Measurements from ENCODE around the gene PCBP2. TPM values are rescaled to one million over a fixed set of nuclear protein-coding genes. Genes with fewer than 3 reads are reported as not detected.

PCBP2 gene
- total RNA-seq, 1 experiment from 2014 or later: 856 TPM

GRCh38 chr12:53467082-53467481 is 15.2 kb downstream of the PCBP2 start:
- H3K4me1 ChIP-seq (ENCODE audit: control insufficient read depth in 1 of 2, insufficient read depth in 2 of 2, low read length in 2 of 2): no peaks in the 10 kb centered on the region
- peaks cover 94 to 96% of the 10 kb centered on the region in 2 experiments for H3K36me3 ChIP-seq (ENCODE audit: control insufficient read depth in 1 of 2, insufficient read depth in 2 of 2, low read length in 2 of 2)
- H3K27me3 ChIP-seq (ENCODE audit: insufficient read depth, low read length): no peaks in the 10 kb centered on the region
- DNase-seq (ENCODE audit: low read depth, low spot score): no peak
- ChIA-PET CTCF (no interaction called here), POLR2A (no interaction called here), RAD21 (ENCODE audit: low non-redundant PET in 1 of 2, low total read pairs in 2 of 2, uncharacterized antibody in 2 of 2, unreplicated experiment in 2 of 2) (no interaction called here)
- no peak overlapping the region for H2AFZ ChIP-seq (ENCODE audit: low read depth, low read length, poor library complexity, severe bottlenecking)
- H3K79me2 ChIP-seq (ENCODE audit: insufficient read depth, low read length): peaks cover 99% of the 10 kb centered on the region
- TF ChIP-seq ZBTB33 (IDR thresholded peaks at IDR 0.05; ENCODE audit: extremely low read depth, insufficient replicate concordance, low read length) (no peak), ATF3 (IDR thresholded peaks at IDR 0.05) (no peak), SRF (IDR thresholded peaks at IDR 0.05; ENCODE audit: low read depth) (no peak), EZH2phosphoT487 (IDR thresholded peaks at IDR 0.05; ENCODE audit: borderline replicate concordance) (no peak), TCF7L2 (IDR thresholded peaks at IDR 0.05; ENCODE audit: borderline replicate concordance, extremely low read depth, insufficient read depth, insufficient read length) (no peak), SIN3A (IDR thresholded peaks at IDR 0.05; ENCODE audit: low read depth) (no peak), REST (IDR thresholded peaks at IDR 0.05; ENCODE audit: low read depth) (no peak), CTCF (IDR thresholded peaks at IDR 0.05 in 2 of 3, conservative IDR thresholded peaks at IDR 0.05 in 1 of 3; ENCODE audit: borderline replicate concordance in 1 of 3, insufficient read depth in 1 of 3, low read depth in 2 of 3, low read length in 2 of 3) (no peak), CEBPB (IDR thresholded peaks at IDR 0.05; ENCODE audit: low read depth) (no peak), ZFX (IDR thresholded peaks at IDR 0.05) (no peak), JUND (IDR thresholded peaks at IDR 0.05) (no peak), ZNF274 (IDR thresholded peaks at IDR 0.05; ENCODE audit: low read depth, low read length) (no peak), POLR2AphosphoS5 (IDR thresholded peaks at IDR 0.05; ENCODE audit: low read depth, low read length) (no peak), EGR1 (IDR thresholded peaks at IDR 0.05; ENCODE audit: low read depth) (no peak)
- peaks cover 40% of the 10 kb centered on the region; the same call in 1 of the 2 replicates for H4K20me1 ChIP-seq (ENCODE audit: insufficient read depth)
- intact Hi-C loops (cut with micrococcal nuclease): no loop called here
- no peak for ATAC-seq
- H3K9me3 ChIP-seq (ENCODE audit: control insufficient read depth in 1 of 2, insufficient read depth in 1 of 2, low read depth in 1 of 2, low read length in 2 of 2): no peaks in the 10 kb centered on the region
- H3K4me3 ChIP-seq (replicated peaks in 1 of 2; ENCODE audit: low read depth in 1 of 2, low read length in 2 of 2): no peak overlapping the region
- no peaks in the 10 kb centered on the region for H3K9me2 ChIP-seq (ENCODE audit: insufficient read depth)
- no TSS peak for BruUV-seq (replicated peaks)
- H3K27ac ChIP-seq (ENCODE audit: low read depth, low read length): no peak overlapping the region
- no peak overlapping the region for H3K4me2 ChIP-seq (ENCODE audit: low read length)
- H3K9ac ChIP-seq (ENCODE audit: low read length): no peak overlapping the region
